Large intestine (tissue), 3 donors: ENCODE measurements around the gene BLVRA. TPM values are rescaled to one million over a fixed set of nuclear protein-coding genes. Genes with fewer than 3 reads are reported as not detected.
"Not testable (repeated sequence)": the region's sequence is repeated elsewhere in the genome, so short reads cannot be mapped to it uniquely, and the experiment has no call there.

Source experiments
- DNase-seq, 2 donors: peaks; one replicate each; pipeline versions ENCODE4 v3.0.0 to v3.0.0-alpha.2; 2013
- H3K27ac ChIP-seq: one replicate; pipeline ENCODE4 v1.5.1; 2013; ENCODE audit warnings: low read length
- H3K27me3 ChIP-seq: 2 replicates; pipeline ENCODE4 v1.6.1; 2013; ENCODE audit warnings: low read length; ENCODE audit not compliant: control insufficient read depth, insufficient read depth
- H3K36me3 ChIP-seq: 2 replicates; pipeline ENCODE4 v1.6.1; 2013; ENCODE audit warnings: low read length; ENCODE audit not compliant: control insufficient read depth, insufficient read depth
- H3K4me1 ChIP-seq: one replicate; pipeline ENCODE4 v1.6.1; 2013; ENCODE audit warnings: low read length; ENCODE audit not compliant: control insufficient read depth, insufficient read depth
- H3K4me3 ChIP-seq: one replicate; pipeline ENCODE4 v1.5.1; 2013; ENCODE audit warnings: low read length
- H3K9me3 ChIP-seq: one replicate; pipeline ENCODE4 v1.6.1; 2013; ENCODE audit warnings: mild to moderate bottlenecking, low read depth, low read length, moderate library complexity; ENCODE audit not compliant: control insufficient read depth
- WGBS: methylation state at CpG from one replicate; pipeline ENCODE4 v1.1.5; 2013; ENCODE audit warnings: low lambda C conversion rate; ENCODE audit not compliant: insufficient coverage; 5-methylcytosine and 5-hydroxymethylcytosine counted together
- polyA plus RNA-seq: library from polyadenylated mRNA; unstranded; fragments of 120-200 nt; gene quantifications from one replicate; pipeline ENCODE4 v1.2.1, GENCODE V29; 2013

The BLVRA gene
- polyA plus RNA-seq, 1 donor: 16.9 TPM

GRCh38 chr7:43768201-43768886 lies 9.9 kb downstream of the BLVRA start:
- H3K36me3 ChIP-seq: peaks cover 2% of the 10 kb centered on the region
- peaks cover 2% of the 10 kb centered on the region for H3K27me3 ChIP-seq
- peaks cover 4% of the 10 kb centered on the region for H3K4me1 ChIP-seq
- DNase-seq: no peak
- no peak overlapping the region for H3K4me3 ChIP-seq
- no peak overlapping the region for H3K27ac ChIP-seq
- H3K9me3 ChIP-seq: no peaks in the 10 kb centered on the region
- WGBS: no CpG with 5 or more reads among the region's 9 CpGs

DNA sequence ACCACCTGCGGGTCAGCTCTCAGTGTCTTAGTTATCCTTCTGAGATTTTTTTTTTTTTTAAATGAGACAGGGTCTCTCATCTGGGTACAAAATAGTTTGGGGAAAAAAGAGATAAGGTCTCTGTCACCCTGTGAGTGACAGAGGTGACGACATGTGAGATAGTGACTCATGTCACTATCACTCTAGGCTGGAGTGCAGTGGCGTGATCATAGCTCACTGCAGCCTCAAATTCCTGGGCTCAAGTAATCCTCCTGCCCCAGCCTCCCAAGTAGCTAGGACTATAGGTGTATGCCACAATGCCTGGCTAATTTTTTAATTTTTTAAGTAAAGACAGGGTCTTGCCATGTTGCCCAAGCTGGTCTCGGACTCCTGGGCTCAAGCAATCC lies 10.4 kb downstream of the BLVRA start:
- H3K4me1 ChIP-seq: peaks cover 4% of the 10 kb centered on the region
- no peak for DNase-seq
- no CpG with 5 or more reads among the region's 4 CpGs for WGBS
- no peak overlapping the region for H3K27ac ChIP-seq
- H3K36me3 ChIP-seq: peaks cover 2% of the 10 kb centered on the region
- H3K4me3 ChIP-seq: no peak overlapping the region
- H3K9me3 ChIP-seq: no peaks in the 10 kb centered on the region
- no peaks in the 10 kb centered on the region for H3K27me3 ChIP-seq

- DNase-seq: no peak
- WGBS: no CpG with 5 or more reads among the region's 5 CpGs
- Histone ChIP-seq H3K9me3 (no peaks in the 10 kb centered on the region), H3K4me3 (no peak overlapping the region), H3K27me3 (no peaks in the 10 kb centered on the region), H3K4me1 (peaks cover 4% of the 10 kb centered on the region), H3K36me3 (peaks cover 2% of the 10 kb centered on the region), H3K27ac (no peak overlapping the region)
These were observed 10.8 kb downstream of the BLVRA start for GRCh38 chr7:43769281-43769680.

GRCh38 chr7:43769791-43770465 lies 11.4 kb downstream of the BLVRA start:
- no CpG with 5 or more reads among the region's 10 CpGs for WGBS
- DNase-seq: no peak
- Histone ChIP-seq H3K9me3 (no peaks in the 10 kb centered on the region), H3K36me3 (peaks cover 2% of the 10 kb centered on the region), H3K27ac (no peak overlapping the region), H3K4me3 (no peak overlapping the region), H3K4me1 (no peaks in the 10 kb centered on the region), H3K27me3 (no peaks in the 10 kb centered on the region)

DNA sequence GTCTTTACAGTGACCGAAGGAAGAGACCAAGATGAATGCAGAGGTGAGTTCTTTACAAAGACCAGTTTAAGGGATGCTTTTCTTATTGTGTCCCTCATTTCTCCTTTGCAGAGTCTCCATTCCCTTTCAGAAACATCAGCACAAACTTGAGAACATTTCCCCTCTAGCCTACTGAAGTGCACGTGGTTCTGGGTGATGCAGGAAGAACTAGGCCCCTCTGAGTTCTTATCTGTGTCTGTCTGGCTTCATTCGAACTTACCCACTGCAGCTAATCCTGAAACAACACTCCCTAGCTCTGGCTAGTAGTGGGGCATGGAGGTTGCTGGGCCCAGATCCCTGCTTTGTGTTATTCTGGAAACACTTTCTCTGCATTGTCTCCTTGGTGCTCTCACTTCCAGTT lies 12.6 kb downstream of the BLVRA start:
- Histone ChIP-seq H3K27me3 (no peaks in the 10 kb centered on the region), H3K4me1 (no peaks in the 10 kb centered on the region), H3K36me3 (peaks cover 2% of the 10 kb centered on the region), H3K27ac (no peak overlapping the region), H3K9me3 (no peaks in the 10 kb centered on the region), H3K4me3 (no peak overlapping the region)
- no peak for DNase-seq
- WGBS: no CpG with 5 or more reads among the region's 3 CpGs

DNA sequence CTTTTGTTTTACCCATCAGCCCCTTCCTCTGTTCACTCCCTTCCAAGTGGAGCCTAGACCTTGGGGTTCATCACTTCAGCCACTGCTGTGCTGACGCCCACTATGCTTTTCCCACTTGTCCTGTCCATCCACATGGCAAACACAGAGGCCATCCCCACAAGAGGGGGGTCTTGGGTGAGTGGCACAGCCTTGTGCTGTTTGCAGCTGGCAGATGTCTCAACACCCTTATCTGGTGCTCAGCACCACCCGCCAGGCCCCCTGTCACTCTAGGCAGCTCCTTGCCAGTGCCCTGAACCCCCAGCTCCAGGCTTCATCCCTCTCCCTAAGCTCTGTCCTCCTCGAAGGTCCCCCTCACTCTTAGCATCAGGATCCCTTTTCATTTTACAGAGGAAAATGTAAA lies 13.1 kb downstream of the BLVRA start:
- WGBS: no CpG with 5 or more reads among the region's 3 CpGs
- Histone ChIP-seq H3K4me3 (no peak overlapping the region), H3K4me1 (no peaks in the 10 kb centered on the region), H3K36me3 (peaks cover 2% of the 10 kb centered on the region), H3K9me3 (no peaks in the 10 kb centered on the region), H3K27me3 (no peaks in the 10 kb centered on the region), H3K27ac (no peak overlapping the region)
- no peak for DNase-seq

- no CpG with 5 or more reads among the region's 6 CpGs for WGBS
- H3K36me3 ChIP-seq, H3K9me3 ChIP-seq, H3K27ac ChIP-seq, DNase-seq, H3K27me3 ChIP-seq, H3K4me3 ChIP-seq, H3K4me1 ChIP-seq: not testable (repeated sequence)
These were observed 14.8 kb downstream of the BLVRA start for GRCh38 chr7:43773268-43773667.

DNA sequence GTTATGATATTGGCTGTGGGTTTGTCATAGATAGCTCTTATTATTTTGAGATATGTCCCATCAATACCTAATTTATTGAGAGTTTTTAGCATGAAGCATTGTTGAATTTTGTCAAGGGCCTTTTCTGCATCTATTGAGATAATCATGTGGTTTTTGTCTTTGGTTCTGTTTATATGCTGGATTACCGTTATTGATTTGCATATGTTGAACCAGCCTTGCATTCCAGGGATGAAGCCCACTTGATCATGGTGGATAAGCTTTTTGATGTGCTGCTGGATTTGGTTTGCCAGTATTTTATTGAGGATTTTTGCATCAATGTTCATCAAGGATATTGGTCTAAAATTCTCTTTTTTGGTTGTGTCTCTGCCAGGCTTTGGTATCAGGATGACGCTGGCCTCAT lies 16.8 kb downstream of the BLVRA start:
- not testable (repeated sequence) for H3K27me3 ChIP-seq, H3K4me1 ChIP-seq, DNase-seq, H3K4me3 ChIP-seq, H3K9me3 ChIP-seq, H3K27ac ChIP-seq, H3K36me3 ChIP-seq
- 100% methylated on average over 1 of the region's 2 CpGs for WGBS

DNA sequence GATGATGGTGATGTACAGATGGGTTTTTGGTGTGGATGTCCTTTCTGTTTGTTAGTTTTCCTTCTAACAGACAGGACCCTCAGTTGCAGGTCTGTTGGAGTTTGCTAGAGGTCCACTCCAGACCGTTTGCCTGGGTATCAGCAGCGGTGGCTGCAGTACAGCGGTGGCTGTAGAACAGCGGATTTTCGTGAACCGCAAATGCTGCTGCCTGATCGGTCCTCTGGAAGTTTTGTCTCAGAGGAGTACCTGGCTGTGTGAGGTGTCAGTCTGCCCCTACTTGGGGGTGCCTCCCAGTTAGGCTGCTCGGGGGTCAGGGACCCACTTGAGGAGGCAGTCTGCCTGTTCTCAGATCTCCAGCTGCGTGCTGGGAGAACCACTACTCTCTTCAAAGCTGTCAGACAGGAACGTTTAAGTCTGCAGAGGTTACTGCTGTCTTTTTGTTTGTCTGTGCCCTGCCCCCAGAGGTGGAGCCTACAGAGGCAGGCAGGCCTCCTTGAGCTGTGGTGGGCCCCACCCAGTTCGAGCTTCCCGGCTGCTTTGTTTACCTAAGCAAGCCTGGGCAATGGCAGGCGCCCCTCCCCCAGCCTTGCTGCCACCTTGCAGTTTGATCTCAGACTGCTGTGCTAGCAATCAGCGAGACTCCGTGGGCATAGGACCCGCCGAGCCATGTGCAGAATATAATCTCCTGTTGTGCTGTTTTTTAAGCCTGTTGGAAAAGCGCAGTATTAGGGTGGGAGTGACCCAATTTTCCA lies 20.0 kb downstream of the BLVRA start:
- WGBS: no CpG with 5 or more reads among the region's 18 CpGs
- not testable (repeated sequence) for H3K36me3 ChIP-seq, H3K9me3 ChIP-seq, DNase-seq, H3K4me3 ChIP-seq, H3K27me3 ChIP-seq, H3K4me1 ChIP-seq, H3K27ac ChIP-seq

DNA sequence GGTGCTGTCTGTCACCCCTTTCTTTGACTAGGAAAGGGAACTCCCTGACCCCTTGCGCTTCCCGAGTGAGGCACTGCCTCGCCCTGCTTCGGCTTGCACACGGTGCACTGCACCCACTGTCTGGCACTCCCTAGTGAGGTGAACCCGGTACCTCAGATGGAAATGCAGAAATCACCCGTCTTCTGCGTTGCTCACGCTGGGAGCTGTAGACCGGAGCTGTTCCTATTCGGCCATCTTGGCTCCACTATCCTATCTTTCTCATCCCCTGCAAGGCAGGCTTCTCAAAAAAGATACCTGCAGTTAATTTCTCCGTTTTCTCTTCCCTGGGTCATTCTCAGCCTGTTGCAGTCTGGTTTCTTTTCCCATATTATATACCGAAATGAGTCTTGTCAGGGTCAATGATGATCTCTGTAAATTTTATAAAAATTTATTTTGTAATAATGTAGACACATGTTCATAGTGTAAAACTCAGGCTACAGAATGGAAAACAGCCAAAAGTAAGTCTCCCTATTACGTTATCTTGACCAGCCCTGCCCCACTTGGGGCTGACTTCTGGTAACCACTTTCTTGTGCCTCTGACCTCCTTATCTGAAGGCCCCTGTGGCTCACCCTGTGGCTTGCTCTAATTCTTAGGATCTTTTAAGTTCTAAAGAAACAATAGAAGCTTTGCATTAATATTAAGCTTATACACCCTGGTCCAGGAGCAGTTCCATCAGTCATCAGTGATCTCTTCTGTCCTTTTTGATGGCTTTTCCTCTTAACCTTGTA lies 20.7 kb downstream of the BLVRA start:
- 100% methylated on average over 1 of the region's 14 CpGs for WGBS
- Histone ChIP-seq H3K9me3 (no peaks in the 10 kb centered on the region), H3K4me3 (no peak overlapping the region), H3K36me3 (no peaks in the 10 kb centered on the region), H3K27me3 (peaks cover 4% of the 10 kb centered on the region), H3K27ac (no peak overlapping the region), H3K4me1 (no peaks in the 10 kb centered on the region)
- DNase-seq: no peak
